ENCODE measurements around the gene PIK3R6. TPM values are rescaled to one million over a fixed set of nuclear protein-coding genes. Genes with fewer than 3 reads are reported as not detected.

Gene PIK3R6, protein sequence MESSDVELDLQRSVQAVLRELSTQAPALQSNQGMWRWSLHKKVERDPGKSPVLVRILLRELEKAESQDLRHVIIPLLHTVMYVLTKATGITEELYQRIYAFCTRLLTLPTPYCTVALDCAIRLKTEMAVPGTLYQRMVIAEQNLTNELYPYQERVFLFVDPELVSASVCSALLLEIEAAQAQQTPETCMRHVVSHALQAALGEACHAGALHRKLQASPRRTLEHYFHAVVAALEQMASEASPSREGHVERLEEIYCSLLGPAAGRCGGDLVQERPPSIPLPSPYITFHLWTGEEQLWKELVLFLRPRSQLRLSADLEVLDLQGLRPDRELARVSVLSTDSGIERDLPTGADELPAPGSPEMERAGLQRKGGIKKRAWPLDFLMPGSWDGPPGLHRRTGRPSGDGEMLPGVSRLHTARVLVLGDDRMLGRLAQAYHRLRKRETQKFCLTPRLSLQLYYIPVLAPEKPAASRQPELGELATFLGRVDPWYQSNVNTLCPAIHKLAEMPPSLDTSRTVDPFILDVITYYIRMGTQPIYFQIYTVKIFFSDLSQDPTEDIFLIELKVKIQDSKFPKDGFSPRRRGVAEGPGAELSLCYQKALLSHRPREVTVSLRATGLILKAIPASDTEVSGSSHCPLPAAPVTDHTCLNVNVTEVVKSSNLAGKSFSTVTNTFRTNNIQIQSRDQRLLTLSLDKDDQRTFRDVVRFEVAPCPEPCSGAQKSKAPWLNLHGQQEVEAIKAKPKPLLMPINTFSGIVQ
- not detected in 2 replicates for total RNA-seq

DNA sequence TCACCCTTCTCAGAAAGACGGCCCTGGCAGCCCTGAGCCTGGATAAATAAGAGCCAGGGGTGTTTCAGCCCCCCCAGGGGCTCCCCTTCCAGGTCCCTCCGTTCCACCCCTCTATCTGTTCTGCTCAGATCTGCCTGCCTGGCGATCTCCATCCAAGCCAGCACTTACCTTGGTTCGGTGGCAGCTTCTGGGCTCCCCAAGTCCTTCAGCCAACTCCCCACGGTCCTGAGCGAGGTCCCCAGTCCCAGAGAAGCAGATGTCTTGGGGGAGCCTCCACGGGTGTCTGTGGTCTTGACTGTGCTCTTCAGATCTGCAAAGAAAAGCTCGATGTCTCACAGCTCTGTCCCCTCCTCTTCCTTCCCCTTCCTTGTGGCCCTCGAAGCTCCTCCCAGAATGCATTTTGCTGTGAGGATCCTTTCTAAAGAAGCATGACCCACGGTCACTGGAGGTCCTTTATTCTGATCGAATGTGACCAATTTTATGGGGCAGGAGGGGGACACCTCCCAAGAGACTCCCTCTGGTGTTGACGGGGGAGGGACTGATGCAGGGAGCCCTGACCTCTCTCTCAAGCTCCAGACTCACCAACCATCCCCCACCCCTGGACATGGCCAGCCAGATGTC is at the start of gene PIK3R6:
Gene PIK3R6 (minus strand): TSS at position 314 of the 621 bp plus-strand sequence. CDS start 17,880 bp downstream, outside the sequence.

DNA sequence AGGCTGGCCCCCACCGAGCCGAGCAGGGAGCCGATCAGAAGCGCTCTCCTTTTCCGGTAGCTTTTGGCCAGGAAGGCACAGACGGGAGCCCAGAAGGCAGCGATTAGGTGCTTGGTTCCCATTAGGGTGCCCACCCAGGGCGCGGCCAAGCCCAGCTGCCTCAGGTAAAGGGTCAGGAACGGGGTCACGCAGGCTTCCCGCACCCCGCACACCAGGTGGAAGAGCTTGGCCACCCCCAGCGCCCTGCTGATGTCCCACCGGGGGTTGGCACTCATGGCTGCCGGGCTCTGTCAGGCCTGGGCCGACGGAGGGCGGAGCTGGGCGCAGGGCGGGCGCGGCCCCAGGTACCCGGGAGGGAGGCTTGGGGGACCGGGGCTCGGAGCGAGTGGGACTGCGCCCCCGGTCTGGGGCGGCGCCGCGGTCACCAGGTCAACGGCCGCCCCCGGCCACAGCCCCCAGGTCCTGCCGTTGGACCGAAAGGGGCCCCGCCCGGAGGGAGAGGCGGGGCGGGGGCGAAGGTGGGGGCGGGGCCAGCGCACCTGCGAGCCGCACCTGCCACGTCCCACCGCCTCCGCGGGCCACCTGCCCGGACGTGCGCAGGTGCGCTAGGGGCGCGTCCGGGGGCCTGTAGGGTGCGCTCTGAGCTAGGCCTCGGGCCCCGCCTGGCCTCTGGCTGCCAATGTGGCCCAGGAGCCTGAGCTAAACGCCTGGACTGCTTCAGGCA is 68.5 kb downstream of the PIK3R6 start, which contains the start of gene MFSD6L:
Gene MFSD6L (minus strand): TSS at position 520 of the 724 bp plus-strand sequence. CDS start 245 bp downstream, at position 275.

DNA sequence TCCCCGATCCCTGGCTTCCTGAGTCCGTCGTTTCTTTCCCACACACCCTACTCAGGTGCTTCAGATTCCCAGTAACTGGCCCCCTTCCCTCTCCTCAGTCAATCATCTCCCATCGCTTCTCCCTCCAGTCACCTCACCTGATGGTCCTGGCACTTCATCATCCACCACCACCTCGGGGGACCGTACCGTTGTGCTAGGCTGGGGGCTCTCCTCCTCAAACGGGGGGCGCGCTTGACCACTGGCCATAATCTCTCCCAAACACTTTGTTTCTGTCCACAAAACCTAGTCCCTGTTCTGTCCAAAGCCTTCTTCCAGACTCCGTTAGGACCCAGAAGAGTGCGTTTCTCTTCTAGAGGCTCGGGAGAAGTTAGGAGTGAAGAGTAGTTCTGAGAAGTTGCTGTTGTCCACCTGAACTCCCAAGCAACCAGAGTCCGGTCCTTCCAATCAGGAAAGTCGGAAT is 109.3 kb downstream of the PIK3R6 start, which contains the start of gene SPDYE4:
Gene SPDYE4 (minus strand): TSS at position 410 of the 460 bp plus-strand sequence. CDS start 164 bp downstream, at position 246.

Other genes starting within 250 kb of the PIK3R6 start
- 43.0 and 62.6 TPM in 2 replicates for gene MYH10, start 236.9 kb downstream of the PIK3R6 start, total RNA-seq
- 0.13 TPM in 1 of 2 replicates, not detected in the other for gene CCDC42, start 122.8 kb downstream of the PIK3R6 start, total RNA-seq
- gene SPDYE4, start 109.1 kb downstream of the PIK3R6 start, total RNA-seq, result not detected in 2 replicates
- not detected in 2 replicates for gene MFSD6L, start 68.3 kb downstream of the PIK3R6 start, total RNA-seq
- 0.26 TPM in 1 of 2 replicates, not detected in the other for gene PIK3R5, start 98.0 kb upstream of the PIK3R6 start, total RNA-seq
- gene NTN1, start 153.8 kb upstream of the PIK3R6 start, total RNA-seq, result 0.16 and 0.78 TPM in 2 replicates

Measured in epithelial cell of alveolus of lung (primary cell).